ENCODE measurements around the gene IL15RA. TPM values are rescaled to one million over a fixed set of nuclear protein-coding genes. Genes with fewer than 3 reads are reported as not detected.

Gene IL15RA
- total and polyA plus RNA-seq, 10 donors = 9.9 to 37.4 (median 21.0) TPM

GRCh38 chr10:5988336-5988920 lies 11.1 kb upstream of the IL15RA start:
- no peak overlapping the region for H3K4me3 ChIP-seq
- peaks cover 0 to 9% (median 3%) of the 10 kb centered on the region in 6 donors for H3K4me1 ChIP-seq
- TF ChIP-seq, protein P1, sequence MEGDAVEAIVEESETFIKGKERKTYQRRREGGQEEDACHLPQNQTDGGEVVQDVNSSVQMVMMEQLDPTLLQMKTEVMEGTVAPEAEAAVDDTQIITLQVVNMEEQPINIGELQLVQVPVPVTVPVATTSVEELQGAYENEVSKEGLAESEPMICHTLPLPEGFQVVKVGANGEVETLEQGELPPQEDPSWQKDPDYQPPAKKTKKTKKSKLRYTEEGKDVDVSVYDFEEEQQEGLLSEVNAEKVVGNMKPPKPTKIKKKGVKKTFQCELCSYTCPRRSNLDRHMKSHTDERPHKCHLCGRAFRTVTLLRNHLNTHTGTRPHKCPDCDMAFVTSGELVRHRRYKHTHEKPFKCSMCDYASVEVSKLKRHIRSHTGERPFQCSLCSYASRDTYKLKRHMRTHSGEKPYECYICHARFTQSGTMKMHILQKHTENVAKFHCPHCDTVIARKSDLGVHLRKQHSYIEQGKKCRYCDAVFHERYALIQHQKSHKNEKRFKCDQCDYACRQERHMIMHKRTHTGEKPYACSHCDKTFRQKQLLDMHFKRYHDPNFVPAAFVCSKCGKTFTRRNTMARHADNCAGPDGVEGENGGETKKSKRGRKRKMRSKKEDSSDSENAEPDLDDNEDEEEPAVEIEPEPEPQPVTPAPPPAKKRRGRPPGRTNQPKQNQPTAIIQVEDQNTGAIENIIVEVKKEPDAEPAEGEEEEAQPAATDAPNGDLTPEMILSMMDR (IDR thresholded peaks at IDR 0.05 in 8 of 11, conservative IDR thresholded peaks at IDR 0.05 in 3 of 11) = no peak
- no peak for TF ChIP-seq POLR2AphosphoS5 (IDR thresholded peaks at IDR 0.05)
- TF ChIP-seq POLR2A (IDR thresholded peaks at IDR 0.05) = no peak
- H3K36me3 ChIP-seq = no peaks in the 10 kb centered on the region
- no peaks in the 10 kb centered on the region for H3K27me3 ChIP-seq (replicated peaks in 1 of 7)
- intact Hi-C loops (cut with DNase I; ENCODE audit: low total_unique reads) = no loop called here
- H3K27ac ChIP-seq = no peak overlapping the region
- DNase-seq = no peak
- peaks cover 0 to 18% (median 16%) of the 10 kb centered on the region in 8 donors for H3K9me3 ChIP-seq
- WGBS, 5 donors = 93 to 98% (median 95%) methylated on average over 10 of the region's 10 CpGs

GRCh38 chr10:5987747-5988146 lies 10.4 kb upstream of the IL15RA start:
- H3K36me3 ChIP-seq = no peaks in the 10 kb centered on the region
- peaks cover 0 to 18% (median 16%) of the 10 kb centered on the region in 8 donors for H3K9me3 ChIP-seq
- H3K27ac ChIP-seq = no peak overlapping the region
- intact Hi-C loops (cut with DNase I; ENCODE audit: low total_unique reads) = no loop called here
- DNase-seq = no peak
- no peak overlapping the region for H3K4me3 ChIP-seq
- peaks cover 0 to 9% (median 3%) of the 10 kb centered on the region in 6 donors for H3K4me1 ChIP-seq
- H3K27me3 ChIP-seq (replicated peaks in 1 of 7) = no peaks in the 10 kb centered on the region
- WGBS, 5 donors = 57 to 77% (median 66%) methylated on average over 4 of the region's 4 CpGs
- TF ChIP-seq POLR2AphosphoS5 (IDR thresholded peaks at IDR 0.05) (no peak), POLR2A (IDR thresholded peaks at IDR 0.05) (no peak)
- TF ChIP-seq, protein P1 (IDR thresholded peaks at IDR 0.05 in 8 of 11, conservative IDR thresholded peaks at IDR 0.05 in 3 of 11) = no peak

GRCh38 chr10:5985029-5985428 lies 7.7 kb upstream of the IL15RA start:
- TF ChIP-seq POLR2A (IDR thresholded peaks at IDR 0.05) = no peak
- no peak for TF ChIP-seq POLR2AphosphoS5 (IDR thresholded peaks at IDR 0.05)
- TF ChIP-seq, protein P1 (IDR thresholded peaks at IDR 0.05 in 8 of 11, conservative IDR thresholded peaks at IDR 0.05 in 3 of 11) = no peak
- H3K9me3 ChIP-seq = no peaks in the 10 kb centered on the region
- intact Hi-C loops (cut with DNase I; ENCODE audit: low total_unique reads) = no loop called here
- H3K4me3 ChIP-seq = no peak overlapping the region
- 91 to 96% (median 93%) methylated on average over 5 of the region's 5 CpGs for WGBS, 5 donors
- H3K36me3 ChIP-seq = no peaks in the 10 kb centered on the region
- no peaks in the 10 kb centered on the region for H3K27me3 ChIP-seq (replicated peaks in 1 of 7)
- peaks cover 0 to 9% (median 3%) of the 10 kb centered on the region in 6 donors for H3K4me1 ChIP-seq
- H3K27ac ChIP-seq = no peak overlapping the region
- no peak for DNase-seq

GRCh38 chr10:5983774-5984173 lies 6.4 kb upstream of the IL15RA start:
- TF ChIP-seq, protein P1 (IDR thresholded peaks at IDR 0.05 in 8 of 11, conservative IDR thresholded peaks at IDR 0.05 in 3 of 11) = no peak
- TF ChIP-seq POLR2A (IDR thresholded peaks at IDR 0.05) (no peak), POLR2AphosphoS5 (IDR thresholded peaks at IDR 0.05) (no peak)
- Histone ChIP-seq H3K4me3 (no peak overlapping the region), H3K36me3 (no peaks in the 10 kb centered on the region), H3K27ac (no peak overlapping the region), H3K27me3 (replicated peaks in 1 of 7) (no peaks in the 10 kb centered on the region), H3K4me1 (peaks cover 1 to 12% (median 7%) of the 10 kb centered on the region in 6 donors), H3K9me3 (no peaks in the 10 kb centered on the region)
- DNase-seq = no peak
- intact Hi-C loops (cut with DNase I; ENCODE audit: low total_unique reads) = no loop called here
- WGBS, 5 donors = 83 to 91% (median 85%) methylated on average over 9 of the region's 9 CpGs
